Measurements from ENCODE around the gene YAF2.
A peak's percentile ranks its signal among the peaks of the same experiment; 100 is the strongest.

The YAF2 gene, protein sequence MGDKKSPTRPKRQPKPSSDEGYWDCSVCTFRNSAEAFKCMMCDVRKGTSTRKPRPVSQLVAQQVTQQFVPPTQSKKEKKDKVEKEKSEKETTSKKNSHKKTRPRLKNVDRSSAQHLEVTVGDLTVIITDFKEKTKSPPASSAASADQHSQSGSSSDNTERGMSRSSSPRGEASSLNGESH

DNA sequence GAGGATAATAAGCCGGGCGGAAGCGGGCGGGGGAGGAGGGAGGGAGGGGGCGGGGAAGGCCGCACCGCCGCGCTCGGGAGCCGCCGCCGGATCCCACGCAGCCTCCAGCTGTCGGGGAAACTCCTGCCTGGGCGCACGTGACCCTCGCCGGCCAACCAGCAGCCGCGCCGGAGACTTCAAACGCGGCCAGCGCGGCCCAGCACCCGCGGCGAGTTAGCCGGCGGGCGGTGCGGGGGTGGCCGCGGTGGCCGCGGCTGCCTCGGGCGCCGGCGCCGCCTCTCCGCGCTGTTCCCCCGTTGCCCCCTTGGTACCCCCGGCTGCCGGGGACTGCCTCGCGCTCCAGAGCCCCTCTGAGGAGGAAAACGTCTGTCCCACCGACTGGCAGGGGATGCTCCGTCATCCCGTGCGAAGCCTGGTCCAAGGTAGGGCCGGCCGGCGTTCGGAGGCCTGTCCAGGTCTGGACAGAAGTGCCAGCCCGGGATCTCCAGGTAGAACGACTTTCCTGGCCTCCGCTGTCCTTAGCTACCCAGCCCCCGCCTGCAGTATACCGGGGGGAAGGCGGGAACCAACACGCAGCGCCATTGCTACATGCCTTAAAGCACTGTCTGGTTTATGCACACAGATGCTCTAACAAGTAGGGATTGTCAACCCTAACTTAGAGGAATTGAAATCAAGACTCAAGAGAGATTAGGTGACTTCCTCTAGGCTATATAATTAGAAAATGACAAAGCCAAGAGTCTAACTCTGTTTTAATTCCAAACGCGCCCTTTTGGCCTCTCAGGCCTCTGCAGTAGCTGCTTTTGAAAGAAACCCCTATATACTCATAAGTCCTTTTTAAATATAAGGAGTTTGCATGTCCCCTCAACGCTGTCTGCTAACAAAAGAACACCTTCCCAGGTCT, at the start of gene YAF2:
Gene YAF2, minus strand, starts transcription at position 9 of the 901 bp plus-strand sequence. CDS start 68 bp downstream, outside the sequence.
- no peak for FAIRE-seq

DNA sequence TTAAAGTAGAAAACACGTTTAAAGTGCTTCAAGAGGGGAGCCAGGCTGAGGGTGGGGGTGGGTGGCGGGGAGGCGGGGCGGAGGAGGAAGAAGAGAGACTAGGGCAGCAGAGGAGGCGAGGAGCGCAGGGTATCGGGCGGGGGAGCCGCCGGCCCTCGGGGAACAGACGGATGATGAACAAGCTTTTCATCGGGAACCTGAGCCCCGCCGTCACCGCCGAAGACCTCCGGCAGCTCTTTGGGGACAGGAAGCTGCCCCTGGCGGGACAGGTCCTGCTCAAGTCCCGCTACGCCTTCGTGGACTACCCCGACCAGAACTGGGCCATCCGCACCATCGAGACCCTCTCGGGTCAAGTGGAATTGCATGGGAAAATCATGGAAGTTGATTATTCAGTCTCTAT, 48.7 kb upstream of the YAF2 start:
- FAIRE-seq, result no peak

DNA sequence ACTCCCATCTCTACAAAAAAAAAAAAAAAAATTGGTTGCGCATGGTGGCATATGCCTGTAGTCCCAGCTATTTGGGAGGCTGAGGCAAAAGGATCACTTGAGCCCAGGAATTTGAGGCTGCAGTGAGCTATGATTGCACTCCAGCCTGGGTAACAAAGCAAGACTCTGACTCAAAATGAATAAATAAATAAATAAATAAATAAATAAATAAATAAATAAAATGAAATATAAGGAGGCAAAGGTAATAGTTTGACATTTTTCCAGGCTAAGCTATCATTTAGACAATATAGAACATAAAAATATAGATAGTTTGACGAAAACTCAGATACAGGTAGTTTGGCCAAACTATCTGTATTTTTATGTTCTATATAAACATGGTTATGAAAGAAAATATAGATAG, 47.4 kb upstream of the YAF2 start:
- FAIRE-seq, result no peak

DNA sequence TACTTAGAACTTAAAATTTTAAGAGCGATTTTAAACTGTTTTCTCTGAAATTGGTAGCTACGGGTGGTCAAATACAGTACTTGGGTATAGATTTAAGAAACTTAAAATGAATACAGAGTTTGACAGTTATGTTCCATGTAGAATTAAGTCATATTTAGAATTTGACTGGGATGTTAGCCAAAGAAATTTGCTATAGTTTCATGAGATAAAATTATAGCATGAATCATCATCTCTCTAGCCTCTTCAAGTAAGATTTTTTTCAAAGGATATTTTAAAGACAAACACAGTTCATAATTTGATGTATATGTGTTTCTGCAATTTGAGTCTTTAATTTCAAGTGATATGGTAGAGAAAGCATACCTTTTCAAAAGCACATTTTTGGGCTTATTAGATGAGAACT, 46.8 kb upstream of the YAF2 start:
- no peak for FAIRE-seq

DNA sequence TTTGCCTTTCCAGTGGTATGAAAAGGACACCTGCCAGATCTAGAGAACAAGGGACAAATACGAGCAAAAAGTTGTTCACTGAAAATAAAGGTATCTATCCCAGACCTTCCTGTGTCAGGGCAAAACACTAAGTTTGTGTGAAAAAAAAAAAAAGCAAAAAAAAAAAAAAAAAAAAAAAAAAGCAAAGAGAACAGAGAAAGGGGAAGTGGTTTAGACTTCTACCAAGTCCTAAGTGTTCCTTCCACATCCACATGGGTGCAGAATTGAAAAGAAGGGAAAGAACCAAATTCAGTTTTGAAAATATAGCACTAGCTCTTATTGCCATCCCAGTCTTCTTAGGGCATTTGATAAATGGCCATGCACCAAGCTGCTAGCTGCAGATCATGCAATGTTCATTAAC, 46.1 kb upstream of the YAF2 start:
- FAIRE-seq, result no peak

DNA sequence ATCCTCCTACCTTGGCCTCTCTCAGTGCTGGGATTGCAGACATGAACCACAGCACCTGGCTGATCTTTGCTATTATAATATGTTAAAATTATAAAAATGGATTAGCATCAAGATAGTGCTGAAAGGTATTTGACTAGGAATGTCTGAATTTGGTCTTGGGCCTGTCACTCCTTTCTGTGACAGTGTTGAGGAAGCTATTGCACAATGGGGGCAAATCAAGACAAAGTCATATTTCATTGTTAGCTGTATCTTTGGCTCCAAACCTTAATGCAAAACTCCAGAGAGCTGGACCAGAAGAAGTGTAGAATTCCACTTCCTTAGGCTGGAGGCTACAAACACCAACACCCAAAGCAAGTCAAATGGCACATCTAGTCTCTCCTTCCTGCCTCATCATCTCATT, 45.7 kb upstream of the YAF2 start:
- no peak for FAIRE-seq

DNA sequence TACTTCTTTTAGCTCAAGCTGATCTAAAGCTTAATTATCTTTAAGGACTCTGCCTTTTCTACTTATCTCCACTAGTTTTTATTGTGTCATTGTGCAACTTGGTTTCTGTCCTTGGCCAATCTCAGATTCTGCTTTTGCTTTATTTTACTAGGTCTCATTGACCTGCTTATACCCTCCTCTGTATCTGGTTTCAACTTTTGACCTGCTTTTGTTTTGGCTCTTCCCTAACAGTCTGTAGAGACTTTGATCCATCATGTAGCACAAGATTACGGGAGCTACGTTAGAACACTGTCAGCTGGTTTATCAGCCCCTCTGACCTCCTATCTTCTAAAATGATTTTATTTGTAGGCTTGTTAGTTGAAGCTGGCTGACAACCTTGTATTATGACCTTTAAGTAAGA, 44.2 kb upstream of the YAF2 start:
- FAIRE-seq, result no peak

DNA sequence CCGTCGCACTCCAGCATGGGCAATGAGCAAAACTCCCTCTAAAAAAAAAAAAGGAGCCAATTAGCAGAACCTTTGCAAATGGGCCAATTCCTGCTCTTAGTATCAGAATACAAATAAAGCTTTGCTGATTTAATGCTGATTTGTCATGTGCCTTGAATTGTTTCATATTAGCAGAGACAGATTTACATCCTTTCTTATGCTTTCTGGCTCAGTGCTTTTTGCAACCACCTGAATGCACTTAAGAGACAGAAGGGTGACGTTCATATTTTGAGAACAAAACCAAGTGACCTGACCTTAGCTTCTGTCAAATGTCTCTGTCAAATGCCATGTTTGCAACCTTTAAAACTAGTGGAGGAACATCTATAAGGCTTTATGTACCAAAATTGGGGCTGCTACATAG, 43.8 kb upstream of the YAF2 start:
- FAIRE-seq, result no peak

DNA sequence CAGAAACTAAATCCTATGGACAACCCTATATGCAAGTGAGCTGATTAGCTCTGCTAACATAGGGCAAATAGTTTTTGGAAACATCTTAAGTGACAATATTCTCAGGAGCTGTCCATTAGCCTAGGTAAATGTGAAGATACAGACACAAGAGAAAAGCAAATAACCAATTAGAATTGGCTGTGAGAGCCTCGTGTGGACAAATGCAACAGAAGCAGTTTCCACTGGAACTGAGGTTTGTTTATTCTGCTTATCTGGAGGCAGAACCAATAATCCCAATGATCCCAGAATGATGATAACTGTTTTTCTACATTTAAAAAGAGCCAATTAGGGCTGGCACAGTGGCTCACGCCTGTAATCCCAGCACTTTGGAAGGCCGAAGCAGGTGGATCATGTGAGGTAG, 43.2 kb upstream of the YAF2 start:
- FAIRE-seq, result no peak

DNA sequence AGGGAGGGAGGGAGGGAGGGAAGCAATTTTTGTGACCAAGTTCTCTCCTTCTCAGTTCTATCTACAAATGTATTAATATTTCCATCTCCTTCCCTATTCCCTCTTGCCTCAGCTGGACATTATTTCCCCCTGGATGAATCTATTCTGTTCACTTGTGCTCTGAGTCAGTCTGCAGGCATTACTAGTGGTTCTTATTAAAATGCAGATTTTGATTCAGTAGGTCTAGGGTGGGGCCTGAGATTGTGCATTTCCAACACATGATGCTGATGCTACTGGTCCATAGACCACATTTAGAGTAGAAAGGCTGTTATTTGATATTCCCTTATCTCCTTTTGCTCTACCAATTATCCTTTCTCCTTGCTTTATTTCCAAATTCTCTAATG, 40.1 kb upstream of the YAF2 start:
- FAIRE-seq, result no peak

DNA sequence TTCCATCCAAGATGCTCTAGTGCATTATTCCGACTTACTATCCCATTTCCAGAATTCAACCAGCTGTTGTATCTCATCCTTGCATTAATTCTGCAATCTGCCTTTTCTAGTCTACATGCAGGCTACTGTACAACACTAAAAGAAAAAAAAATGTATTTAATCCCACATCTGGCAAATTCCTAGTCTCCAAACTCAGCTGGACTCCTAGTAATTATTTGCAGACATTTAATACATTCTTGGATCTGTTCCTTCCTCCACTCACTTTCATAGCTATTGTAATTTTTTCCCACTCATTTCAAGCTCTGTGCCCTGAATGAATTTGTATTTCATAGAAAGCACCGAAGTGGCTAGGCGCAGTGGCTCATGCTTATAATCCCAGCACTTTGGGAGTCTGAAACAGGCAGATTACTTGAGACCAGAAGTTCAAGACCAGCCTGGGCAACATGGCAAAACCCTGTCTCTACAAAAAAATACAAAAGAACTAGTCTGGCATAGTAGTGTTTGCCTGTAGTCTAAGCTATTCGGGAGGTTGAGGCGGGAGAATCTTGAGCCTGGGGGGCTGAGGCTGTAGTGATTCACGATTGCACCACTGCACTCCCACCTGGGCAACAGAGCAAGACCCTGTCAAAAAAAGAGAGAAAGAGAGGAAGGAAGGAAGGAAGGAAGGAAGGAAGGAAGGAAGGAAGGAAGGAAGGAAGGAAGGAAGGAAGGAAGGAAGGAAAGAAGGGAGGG, 39.5 kb upstream of the YAF2 start:
- peak; percentile 57 for FAIRE-seq

DNA sequence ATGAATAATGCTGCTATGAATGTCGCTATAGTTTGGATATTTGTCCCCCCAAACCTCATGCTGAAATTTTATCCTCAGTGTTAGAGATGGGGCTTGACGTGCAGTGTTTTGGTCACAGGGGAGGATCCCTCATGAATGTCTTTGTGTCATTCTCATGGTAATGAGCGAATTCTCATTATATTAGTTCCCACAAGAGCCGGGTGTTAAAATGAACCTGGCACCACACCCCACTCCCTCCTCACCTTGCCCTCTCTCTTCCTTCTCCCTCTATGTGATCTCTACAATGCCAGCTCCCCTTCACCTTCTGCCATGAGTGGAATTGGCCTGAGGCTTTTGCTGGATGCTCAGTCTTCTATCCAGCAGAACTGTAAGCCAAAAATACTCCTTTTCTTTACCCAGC, 37.5 kb upstream of the YAF2 start:
- FAIRE-seq, result no peak

DNA sequence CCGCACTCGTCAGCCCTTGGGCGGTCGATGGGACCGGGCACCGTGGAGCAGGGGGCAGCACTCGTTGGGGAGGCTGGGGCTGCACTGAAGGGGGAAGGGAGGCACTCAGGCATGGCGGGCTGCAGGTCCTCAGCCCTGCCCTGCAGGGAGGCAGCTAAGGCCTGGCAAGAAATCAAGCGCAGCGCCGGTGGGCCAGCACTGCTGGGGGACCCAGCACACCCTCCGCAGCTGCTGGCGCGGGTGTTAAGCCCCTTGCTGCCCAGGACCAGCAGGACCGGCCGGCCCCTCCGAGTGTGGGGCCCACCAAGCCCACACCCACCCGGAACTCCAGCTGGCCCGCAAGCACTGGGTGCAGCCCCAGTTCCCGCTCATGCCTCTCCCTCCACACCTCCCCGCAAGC, 35.7 kb upstream of the YAF2 start:
- FAIRE-seq, result no peak

DNA sequence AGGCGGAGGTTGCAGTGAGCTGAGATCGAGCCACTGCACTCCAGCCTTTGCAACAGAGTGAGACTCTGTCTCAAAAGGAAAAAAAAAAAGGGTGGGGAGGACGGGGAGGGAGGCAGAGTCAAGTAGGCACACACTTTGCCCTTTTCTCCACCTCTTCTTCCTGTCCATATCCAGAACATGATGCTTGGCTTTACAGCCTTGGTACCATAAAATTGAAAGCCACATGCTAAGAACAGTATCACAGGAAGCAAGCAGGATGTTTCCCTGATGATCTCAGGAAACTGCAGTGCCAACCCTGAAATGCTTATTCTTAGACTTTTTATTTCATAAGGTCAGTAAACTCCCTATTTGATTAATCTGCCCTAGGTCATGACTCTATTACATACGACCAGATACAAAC, 32.5 kb upstream of the YAF2 start:
- no peak for FAIRE-seq

DNA sequence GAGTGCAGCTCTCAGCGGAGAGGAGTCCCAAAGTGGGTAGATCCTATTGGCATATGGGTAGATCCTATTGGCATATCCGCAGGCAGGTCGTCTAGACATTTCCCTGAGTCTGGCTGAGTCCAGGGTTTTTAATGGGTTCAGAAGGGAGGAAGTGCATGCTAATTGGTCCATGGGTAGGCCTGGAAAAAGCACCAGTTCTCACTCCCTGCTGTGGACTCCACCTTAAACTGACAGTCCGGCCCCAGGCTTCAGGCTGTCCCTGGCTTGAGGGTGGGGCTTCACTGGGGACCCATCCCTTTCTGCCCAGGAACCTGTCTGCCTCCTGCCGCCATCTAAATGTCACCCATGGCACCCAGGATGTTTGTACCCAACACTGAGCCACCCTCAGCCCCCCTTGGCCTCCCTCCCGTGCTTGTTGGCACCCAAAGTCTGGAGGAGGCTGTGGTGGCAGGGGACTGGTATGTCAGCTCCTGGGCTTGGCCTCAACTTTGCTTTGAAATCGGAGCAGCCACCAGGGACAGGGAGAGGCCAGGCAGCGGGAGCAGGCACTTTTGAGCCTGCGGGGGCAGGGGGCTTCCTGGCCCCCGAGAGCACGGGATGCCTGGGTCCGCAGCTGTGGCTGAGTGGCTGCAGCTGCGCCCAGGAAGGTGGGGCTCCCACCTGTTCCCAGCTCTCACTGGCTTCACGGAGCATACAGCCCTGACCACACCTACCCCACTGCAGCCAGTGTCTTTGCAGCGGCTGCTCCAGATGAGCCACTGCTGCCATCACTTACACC, 29.6 kb upstream of the YAF2 start:
- FAIRE-seq, result no peak

DNA sequence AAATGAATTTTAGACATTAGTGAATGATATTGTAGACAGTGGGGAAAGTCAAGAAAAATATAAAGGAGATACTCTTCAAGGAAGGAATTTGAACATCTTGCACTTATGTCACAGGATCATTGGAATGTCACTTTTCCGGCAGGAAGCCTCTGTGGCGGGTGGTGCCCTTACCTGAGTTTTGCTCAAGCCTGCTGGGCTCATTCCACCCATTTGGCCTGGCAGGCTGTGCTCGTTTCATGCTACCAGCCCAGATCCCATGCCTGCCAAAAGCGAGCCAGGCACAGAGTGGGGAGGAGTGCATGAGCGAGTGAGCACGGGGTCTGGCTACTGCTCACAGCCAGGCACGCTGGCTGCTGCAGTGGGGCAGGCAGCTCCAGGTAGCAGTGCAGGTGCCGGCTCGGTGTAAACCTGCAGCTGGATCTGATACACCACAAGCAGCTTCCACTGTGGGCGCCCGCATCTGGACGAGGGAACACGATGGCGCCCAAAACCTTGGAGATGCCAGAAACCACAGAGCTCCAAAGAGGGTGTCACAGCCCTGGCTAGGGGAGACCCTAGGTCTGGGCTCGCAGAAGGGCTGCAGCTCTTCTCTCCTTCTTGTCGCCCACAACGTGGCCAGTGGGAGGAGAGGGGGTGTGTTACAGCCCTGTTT, 28.7 kb upstream of the YAF2 start:
- no peak for FAIRE-seq

DNA sequence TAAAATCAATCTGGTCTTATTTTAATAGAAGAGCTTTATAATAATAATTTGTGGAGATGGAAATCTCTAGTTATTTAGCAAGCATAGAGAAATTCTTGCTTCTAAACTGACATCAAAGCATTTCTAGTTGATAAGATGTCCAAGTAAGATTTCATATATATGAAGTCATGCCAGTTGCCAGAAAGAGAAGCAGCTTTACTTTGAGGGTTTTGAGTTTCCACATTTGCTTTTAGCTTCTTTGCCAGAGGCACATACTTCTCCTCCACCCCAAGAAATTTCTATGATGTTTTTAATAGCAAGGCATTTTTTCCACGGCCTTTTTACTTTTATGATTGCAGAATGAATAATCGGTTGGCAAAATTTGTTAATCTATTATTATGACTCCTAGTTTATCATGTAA, 24.2 kb upstream of the YAF2 start:
- FAIRE-seq, result no peak

DNA sequence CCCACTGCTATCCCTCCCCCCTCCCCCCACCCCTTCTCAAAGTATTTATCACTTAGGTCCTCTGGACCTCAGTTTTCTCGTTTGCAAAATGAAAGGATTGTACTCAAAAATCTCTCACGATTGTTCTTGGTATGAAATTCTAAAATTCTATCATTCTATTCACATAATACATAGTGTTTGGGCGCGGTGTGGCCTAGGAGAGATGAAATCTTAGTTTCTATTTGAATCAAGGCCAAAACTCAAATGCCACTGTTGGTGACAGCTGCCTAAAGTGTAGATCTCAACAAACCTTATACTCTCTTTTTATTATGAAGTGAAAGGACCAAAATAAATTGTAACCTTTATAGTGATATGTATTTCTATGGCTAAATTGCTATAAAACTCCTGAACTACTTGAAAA, 23.7 kb upstream of the YAF2 start:
- FAIRE-seq, result no peak

DNA sequence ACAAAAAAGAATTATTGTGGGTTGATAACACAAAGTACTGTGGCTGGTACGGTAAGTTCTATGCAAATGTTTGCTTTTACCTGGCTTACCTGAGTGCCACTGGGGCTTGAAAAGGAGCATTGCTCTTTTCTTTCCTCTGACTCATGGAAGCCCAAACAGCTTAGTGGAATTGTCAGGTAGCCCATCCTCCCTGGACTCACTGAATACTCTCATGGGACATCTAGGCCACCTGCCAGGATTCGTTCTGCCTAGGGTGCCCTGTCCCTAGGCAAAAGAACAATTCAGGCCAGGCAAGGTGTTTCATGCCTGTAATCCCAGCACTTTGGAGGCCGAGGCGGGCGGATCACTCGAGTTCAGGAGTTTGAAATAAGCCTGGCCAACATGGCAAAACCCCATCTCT, 22.5 kb upstream of the YAF2 start:
- FAIRE-seq, result no peak

DNA sequence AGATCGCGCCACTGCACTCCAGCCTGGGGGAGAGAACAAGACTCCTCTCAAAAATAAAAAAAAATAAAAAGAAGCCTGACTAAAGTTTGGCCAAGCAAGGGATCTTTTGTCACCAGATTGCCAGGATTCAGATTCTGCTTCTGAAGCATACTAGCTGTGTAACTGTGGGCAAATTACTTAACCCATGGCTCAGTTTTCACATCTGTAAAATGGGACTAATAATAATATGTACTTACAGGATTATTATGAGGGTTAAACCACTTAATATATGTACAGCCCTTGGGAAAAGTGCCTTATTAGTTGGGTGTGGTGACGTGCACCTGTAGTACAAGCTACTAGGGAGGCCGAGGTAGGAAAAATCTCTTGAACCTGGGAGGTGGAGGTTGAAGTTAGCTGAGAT, 21.7 kb upstream of the YAF2 start:
- no peak for FAIRE-seq

DNA sequence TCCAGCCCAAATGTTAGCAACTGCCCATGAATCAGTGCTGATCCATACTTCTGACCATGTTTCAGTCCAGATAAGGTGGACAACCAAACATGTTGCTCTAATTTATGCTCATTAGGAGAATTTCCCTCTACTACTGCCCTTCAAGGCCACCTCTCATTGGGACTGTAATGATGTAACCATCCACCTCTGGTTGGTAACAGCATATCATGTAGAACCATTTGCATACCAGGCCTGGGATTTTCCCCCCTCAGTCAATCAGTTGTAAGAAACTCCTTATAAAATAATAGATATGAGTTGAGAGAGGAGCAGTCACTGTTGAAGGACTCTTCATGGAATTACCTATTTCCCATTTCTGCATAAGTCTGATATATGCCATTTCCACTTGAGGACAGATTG, 17.8 kb upstream of the YAF2 start:
- FAIRE-seq, result no peak

DNA sequence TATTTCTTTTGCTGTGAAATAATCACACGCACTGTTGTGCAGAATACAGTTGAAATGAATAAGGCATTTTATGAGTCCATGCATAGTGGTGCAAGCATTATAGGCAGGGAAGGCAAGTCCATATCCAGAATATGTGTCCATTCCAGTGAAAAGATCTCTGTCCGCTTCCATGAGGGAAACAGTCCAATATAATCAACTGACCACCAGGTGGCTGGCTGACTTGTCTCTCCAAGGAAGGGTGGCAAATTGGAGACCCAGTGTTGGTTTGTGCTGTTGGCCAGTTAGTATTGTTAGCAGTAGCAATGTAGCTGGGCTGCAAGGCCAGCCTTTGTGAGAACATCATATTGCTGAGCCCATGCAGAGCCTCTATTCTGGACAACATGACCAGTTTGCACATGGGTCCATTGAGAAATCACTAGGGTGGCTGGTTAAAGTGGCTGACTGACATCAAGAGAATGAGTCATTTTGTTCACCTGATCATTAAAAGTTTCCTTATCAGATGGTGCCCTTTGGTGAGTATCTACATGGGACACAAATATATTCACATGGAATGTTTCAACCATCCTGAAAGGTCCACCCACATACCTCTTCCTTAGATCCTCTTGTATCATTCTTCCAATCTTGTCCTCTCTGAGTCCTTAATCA, 17.3 kb upstream of the YAF2 start:
- no peak for FAIRE-seq
